H1 (cell line): ENCODE data around the gene TEKT5.

ENCODE experiments used
- BRCA1 ChIP-seq: IDR thresholded peaks from 2 replicates; pipeline ENCODE4 v1.6.1; 2012; ENCODE audit warnings: low read depth, low read length, improper control_type of control experiment
- CREB1 ChIP-seq: IDR thresholded peaks from 2 replicates; pipeline ENCODE4 v1.6.1; 2012; ENCODE audit warnings: inconsistent platforms
- CTCF ChIP-seq, 3 experiments: IDR thresholded peaks; 1 replicate in 2 of 3; 2 replicates in 1 of 3; pipeline versions ENCODE4 v1.5.1 to v1.6.1; 2011; ENCODE audit warnings: low read length in 3 of 3, mild to moderate bottlenecking in 3 of 3, inconsistent platforms in 2 of 3, low read depth in 1 of 3, moderate library complexity in 1 of 3; ENCODE audit not compliant: insufficient read depth in 1 of 3; ENCODE audit errors: control extremely low read depth in 1 of 3
- EZH2 ChIP-seq: fragments of 200-600 bp; sonication (generic); IDR thresholded peaks from 2 replicates; pipeline ENCODE4 v1.7.1; 2012; ENCODE audit warnings: low read depth, mild to moderate bottlenecking, moderate library complexity, low read length, inconsistent platforms; ENCODE audit not compliant: severe bottlenecking
- GTF2F1 ChIP-seq: IDR thresholded peaks from 2 replicates; pipeline ENCODE4 v1.6.1; 2012; ENCODE audit warnings: low read depth, low read length, improper control_type of control experiment, borderline replicate concordance
- JUND ChIP-seq: IDR thresholded peaks from 2 replicates; pipeline ENCODE4 v1.6.1; 2011; ENCODE audit warnings: mild to moderate bottlenecking, improper control_type of control experiment, low read length
- POLR2A ChIP-seq, 2 experiments: IDR thresholded peaks; 1 replicate in 1 of 2; 2 replicates in 1 of 2; pipeline ENCODE4 v1.6.1; 2011; ENCODE audit warnings: low read depth in 2 of 2, low read length in 2 of 2, mild to moderate bottlenecking in 2 of 2; ENCODE audit errors: control extremely low read depth in 1 of 2
- POLR2AphosphoS5 ChIP-seq: IDR thresholded peaks from 2 replicates; pipeline ENCODE4 v1.6.1; 2011; ENCODE audit warnings: low read depth, low read length
- RAD21 ChIP-seq, 2 experiments: IDR thresholded peaks in 1 of 2; conservative IDR thresholded peaks in 1 of 2; 2 replicates each; pipeline ENCODE4 v1.6.1; 2011; ENCODE audit warnings: low read depth in 2 of 2, low read length in 2 of 2, improper control_type of control experiment in 1 of 2, inconsistent platforms in 1 of 2, mild to moderate bottlenecking in 1 of 2, moderate library complexity in 1 of 2
- RBBP5 ChIP-seq: IDR thresholded peaks from 2 replicates; pipeline ENCODE4 v1.7.1; 2012; ENCODE audit warnings: low read depth, mild to moderate bottlenecking, inconsistent platforms, low read length, moderate library complexity, borderline replicate concordance
- SRF ChIP-seq: IDR thresholded peaks from 2 replicates; pipeline ENCODE4 v1.6.1; 2011; ENCODE audit warnings: mild to moderate bottlenecking, low read depth, low read length, moderate library complexity
- TAF1 ChIP-seq: IDR thresholded peaks from 2 replicates; pipeline ENCODE4 v1.6.1; 2011; ENCODE audit warnings: mild to moderate bottlenecking, low read depth, low read length
- YY1 ChIP-seq: IDR thresholded peaks from 2 replicates; pipeline ENCODE4 v1.6.1; 2011; ENCODE audit warnings: low read depth, mild to moderate bottlenecking, low read length

GRCh38 chr16:10616756-10617640 is 77.7 kb downstream of the TEKT5 start:
- TF ChIP-seq RAD21 (IDR thresholded peaks at IDR 0.05 in 1 of 2, conservative IDR thresholded peaks at IDR 0.05 in 1 of 2; ENCODE audit: low read depth in 2 of 2, low read length in 2 of 2) (no peak; a peak in 1 of 4 replicates), POLR2AphosphoS5 (no peak), SRF (no peak), YY1 (no peak), POLR2A (IDR thresholded peaks at IDR 0.05; ENCODE audit: control extremely low read depth in 1 of 2, low read depth in 2 of 2, low read length in 2 of 2) (no peak), CREB1 (no peak), CTCF (IDR thresholded peaks at IDR 0.05; ENCODE audit: control extremely low read depth in 1 of 3, insufficient read depth in 1 of 3, low read depth in 1 of 3, low read length in 3 of 3) (no peak), BRCA1 (no peak), RBBP5 (0 out of 2 replicates have a peak, but pooled peaks have one; percentile 41), EZH2 (no peak), GTF2F1 (no peak), JUND (no peak), TAF1 (no peak)
